GM04504 (cell line): ENCODE data around the gene ZMYND8.
A peak's percentile ranks its signal among the peaks of the same experiment; 100 is the strongest.
"Not testable (repeated sequence)": the region's sequence is repeated elsewhere in the genome, so short reads cannot be mapped to it uniquely, and the experiment has no call there.

Experiments used
- DNase-seq: peaks from one replicate; pipeline ENCODE4 v3.0.0-alpha.2; 2012; ENCODE audit warnings: low read depth

Gene ZMYND8

DNA sequence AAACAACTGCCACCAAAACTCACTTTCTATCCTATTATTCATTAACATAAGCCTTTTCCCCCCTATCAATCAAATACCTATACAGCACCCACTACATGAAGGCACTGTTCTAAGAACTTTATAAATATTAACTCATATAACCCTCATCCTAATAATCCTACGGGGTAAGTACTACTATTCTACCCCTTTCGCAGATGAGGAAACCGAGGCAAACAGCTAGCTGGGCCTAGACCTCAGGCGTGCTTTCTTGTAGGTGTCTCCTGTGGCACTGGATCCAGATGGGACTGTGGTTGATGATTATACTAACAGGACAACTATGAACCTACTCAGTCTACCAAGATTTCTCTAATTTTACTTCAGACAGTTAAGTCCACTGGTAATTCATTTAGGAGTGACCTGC, 131.6 kb downstream of the ZMYND8 start:
- DNase-seq: no peak

DNA sequence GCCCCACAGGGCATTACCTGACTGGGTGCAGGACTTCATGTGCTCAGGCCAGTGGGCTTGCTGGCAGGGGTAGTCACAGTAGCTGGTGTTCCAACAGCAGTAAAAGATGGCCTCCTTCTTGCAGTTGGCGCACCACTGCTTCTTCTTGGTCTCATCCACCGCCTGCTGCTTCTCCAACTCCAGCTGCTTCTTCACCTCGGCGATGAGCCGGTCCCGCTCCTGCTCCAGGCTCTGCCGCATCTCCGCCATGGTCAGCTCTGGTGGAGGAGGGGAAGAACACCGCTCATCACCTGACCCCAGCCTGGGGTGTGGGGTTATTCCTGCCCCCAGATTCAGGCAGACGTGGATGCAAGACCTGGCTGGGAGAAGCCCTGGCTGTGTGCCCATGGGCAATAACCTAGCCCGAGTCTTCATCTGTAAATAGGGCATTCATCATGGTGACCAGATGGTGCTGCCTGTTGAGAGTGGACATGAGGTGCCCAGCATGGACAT, 132.2 kb downstream of the ZMYND8 start:
- no peak for DNase-seq

DNA sequence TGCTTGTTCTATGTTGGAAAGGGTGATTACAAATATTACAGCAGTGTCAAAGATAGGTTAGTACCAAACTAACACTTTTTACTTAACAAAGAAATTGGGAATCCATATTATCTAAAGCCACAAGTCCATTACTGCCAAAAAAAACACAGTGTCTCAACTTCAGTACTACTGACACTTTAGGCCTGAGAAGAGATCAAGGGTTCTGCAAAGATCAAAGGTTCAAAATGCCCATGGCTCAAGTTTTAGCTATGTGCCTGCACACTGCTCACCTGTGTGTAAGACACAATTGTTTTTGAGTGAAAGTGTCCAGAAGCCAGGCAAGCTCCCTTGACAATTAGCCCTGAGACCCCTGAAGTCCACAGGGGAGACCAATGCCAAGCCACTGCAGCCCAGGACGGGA, 132.6 kb downstream of the ZMYND8 start:
- no peak for DNase-seq

DNA sequence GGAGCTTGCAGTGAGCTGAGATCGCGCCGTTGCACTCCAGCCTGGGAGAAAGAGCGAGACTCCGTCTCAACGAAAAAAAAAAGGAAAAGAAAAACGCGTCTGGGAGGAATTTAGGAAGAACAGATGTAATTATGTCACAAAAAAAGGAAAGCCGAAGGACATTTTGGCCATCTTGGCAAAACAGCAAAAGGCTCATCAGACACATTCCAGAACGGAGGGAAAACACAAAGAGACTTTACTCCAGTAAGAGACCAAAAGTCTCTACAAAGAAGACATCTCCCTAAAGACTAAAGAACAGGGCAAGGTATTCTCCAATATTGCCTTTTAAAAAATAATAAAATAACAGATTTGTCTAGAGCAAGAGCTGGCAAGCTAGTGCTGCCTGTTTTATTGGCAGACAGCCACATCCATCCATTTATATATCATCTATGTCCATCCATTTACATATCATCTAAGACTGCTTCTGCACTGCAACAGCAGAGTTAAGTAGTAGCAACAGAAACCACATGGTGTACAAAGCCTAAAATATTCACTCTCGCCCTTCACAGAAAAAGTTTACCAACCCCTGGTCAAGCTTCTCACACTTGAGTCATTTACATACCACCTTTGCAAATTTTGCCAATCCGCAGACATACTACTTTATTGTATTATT, 133.9 kb downstream of the ZMYND8 start:
- no peak for DNase-seq

DNA sequence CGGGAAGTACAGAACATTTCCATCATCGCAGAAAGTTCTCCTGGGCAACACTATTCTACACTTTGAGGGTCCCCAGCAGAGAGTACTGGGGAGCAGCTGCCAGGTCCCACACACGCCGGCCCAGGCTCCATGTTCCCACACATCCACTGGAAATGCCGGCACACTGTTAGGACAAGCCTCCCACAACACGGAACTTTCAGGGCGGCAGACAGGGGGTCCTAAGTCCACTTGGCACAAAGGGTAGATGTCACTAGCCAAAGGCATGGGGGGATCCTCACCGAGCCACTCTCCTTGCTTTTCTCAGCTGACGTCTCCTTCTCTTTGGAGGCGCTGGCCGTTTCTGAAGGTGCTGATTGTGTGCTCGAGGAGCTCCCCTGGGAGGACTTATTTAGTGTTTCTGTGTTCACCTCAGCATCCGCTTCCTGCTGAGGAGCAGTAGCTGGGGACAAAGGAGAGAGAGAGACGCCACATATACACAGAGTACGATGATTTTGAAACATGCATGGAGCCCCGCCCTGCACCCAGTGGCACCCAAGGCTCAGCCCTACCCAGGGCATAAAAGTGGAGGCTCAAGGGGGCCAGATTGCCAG, 135.4 kb downstream of the ZMYND8 start:
- no peak for DNase-seq

DNA sequence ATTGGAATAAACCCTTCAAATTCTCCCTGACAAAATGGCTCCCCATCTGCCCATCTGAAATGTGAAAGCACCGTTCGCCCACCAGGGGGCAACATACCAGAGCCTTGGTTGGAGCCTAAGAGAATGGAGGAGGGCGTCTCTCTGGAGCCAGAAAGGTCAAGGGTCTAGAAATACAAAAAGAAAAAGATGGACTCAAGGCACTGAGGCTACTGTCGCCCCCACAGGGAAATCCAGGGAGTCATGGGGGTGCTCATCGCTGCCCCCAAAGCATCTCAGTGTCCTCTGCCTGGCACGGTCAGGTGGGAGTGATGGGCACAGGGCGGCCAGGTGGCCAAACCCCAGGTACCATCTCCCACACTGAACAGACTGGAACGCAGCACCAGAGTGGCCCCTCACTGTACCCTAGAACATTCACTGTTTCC, 136.3 kb downstream of the ZMYND8 start:
- DNase-seq: peak; percentile 3

DNA sequence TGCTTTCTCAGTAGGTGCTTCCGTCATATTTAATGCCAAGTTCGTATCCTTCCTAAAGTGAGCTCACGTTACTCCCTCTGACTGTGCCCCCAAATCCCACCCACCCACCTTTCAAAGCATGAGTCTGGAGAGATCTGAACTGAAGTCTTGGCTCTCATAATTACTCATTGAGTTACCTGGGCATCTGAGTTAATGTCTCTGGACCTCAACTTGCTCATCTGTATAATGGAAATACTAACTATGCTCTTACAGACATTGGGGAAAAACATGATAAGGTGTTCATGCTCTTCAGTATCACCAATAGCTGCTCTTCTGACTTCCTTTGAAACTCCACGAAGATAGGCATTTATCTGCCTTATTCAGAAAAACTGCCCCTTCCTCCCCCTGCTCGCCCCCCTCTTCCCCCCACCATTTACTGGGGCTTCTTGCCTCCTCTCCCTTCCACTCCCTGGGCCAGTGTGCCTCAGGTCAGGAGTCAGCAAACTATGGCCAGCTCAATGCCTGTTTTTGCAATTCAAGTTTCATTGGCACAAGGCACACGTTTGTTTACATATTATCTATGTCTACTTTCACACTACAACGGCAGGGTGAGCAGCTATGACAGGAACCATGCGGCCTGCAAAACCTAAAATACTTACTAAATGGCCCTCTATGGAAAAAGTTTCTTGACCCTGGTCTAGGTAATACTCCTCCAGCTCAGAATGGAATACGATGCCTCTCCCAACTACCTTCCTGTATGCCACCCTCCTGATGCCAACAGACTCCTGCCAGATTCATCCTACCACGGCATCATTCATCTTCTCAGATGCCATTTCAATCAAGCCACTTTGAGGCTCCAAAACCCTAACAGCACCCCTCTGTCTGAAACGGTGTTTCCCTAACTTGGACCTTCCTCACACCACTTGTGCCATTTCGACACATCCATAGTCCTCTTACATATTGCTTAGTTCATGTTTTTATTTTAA, 138.7 kb downstream of the ZMYND8 start:
- DNase-seq: no peak

DNA sequence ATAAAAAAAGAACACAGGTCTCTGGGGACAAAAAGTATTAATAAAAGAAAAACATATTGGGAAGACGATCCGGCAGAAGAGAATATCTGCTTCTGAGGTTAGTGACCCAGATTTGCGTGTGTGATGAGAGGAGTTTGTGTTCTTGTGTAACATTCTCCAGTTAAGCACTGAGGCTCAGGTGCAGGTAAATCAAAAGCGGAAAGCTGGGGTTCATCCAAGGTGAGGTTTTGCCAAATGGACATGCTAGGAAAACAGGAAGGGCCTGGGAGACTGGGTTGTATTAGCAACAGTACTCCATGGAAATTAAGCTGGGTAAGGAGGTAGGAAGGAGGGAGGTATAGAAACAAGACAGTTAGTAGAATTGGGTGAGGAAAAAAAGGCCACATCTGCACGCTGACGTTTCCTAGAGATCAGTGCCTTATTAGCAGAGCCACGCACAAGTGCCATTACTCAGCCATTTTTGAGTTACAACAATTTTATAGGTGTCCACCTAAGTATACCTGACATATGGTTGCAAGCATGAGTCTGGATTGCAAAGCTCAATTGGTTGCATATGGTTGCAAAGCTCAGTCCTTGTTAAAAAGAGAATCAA, 139.6 kb downstream of the ZMYND8 start:
- no peak for DNase-seq

DNA sequence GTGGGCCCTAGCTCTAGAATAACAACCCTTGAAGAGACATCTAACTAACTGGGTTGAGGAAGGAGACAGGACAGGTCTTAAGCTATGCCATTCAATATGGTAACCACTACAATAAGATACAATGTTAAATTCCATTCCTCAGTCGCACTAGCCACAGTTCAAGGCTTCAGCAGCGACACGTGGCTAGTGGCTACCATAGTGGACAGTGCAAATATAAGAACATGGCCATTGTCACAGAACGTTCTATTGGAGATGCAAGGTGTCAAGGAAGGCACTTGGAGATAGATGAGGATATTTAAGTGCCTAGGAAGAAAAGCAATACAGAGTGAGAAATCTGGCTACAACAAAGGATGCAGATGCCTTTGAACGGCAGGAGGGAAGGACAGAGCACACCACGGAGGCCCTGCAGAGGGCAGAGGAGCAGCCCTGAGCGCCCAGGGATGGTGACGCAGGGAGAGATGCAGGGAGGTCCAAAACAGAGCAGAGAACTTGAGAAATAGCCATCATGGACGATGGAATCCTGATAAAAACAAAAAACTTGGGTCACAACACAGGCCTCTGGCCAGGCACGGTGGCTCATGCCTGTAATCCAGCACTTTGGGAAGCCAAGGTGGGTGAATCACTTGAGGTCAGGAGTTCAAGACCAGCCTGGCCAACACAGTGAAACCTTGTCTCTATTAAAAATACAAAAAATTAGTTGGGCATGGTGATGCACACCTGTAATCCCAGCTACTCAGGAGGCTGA, 140.7 kb downstream of the ZMYND8 start:
- no peak for DNase-seq

DNA sequence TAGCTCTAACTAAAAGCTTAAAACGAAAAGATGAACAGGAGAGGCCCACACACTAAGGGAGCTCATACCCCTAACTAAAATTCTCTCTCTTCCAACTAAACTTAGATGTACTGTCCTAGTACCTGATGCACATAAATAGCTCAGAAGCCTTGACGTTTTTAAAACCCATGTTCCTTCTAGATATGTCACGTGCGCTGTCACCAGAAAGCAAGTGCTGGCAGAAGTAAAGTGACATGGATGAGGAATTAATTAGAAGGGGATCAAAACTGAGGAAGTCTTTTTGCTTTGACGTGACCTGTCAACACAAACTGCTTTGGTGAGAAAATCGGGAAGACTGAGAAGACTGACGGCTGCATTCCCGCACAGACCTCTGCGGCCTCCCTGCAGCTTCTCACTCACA, 142.5 kb downstream of the ZMYND8 start:
- no peak for DNase-seq

DNA sequence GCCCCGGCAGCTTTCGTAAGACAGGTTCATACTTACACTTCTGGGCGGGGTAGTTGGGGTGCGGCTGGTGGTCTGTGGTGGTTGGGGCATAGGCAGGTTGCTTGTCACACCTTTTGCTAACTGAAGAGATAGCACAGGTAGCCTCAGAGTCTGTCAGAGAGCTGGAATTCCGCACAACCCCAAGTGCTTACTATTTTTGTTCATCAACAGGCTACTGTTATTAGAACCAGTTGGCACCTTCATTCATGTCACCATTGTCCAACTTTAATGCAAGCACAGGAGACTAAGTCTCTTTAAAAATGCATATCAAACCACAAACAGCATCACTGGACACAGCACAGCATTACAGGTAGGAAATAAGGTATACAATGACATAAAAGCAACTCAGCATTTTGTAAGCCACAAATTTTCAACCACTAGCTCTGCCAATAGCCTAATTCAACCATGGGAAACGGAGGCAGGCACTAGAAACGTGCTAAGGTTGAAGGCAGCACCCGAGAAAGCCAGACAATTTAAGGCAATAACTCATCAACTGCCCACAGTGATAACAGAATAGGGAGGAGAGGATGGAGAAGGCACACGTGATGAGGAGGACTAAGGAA, 143.8 kb downstream of the ZMYND8 start:
- DNase-seq: no peak

DNA sequence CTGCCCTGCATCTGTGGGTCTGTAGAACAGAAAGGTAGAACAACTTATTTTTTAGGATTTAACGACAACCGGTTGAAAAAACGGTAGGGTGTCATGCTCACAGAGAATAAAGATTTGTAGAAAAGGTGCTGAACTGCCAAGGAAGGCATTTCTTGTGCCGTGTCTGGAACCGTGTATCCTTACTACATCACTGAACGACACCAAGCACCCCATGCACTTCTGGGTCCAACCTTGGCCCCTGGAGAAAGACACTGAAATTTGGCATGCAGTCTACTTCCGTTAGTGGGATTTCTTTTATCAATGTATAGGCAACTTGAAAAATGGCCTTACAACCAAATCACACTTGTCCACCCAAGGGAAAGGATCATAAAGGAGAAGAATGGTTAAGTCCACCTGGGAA, 145.5 kb downstream of the ZMYND8 start:
- DNase-seq: no peak

DNA sequence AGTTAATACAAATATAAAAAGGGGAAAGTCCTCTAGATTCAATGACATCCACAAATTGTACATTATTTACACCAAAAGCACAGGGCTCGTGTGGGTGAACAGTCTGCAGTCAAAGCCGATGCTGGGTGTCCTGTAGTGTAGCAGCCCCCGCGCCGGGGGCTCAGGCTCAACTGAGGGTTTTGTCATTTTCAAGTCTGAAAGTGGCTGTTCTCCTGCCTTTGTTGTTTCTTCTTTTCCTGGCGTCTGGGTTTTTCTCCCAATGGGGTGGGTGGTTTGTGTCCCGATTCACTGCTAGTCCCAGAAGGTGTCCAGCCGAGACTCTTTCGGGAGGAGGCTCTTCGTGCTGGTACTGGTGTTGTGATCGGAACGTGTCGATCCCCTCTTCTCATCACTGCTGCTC, 146.0 kb downstream of the ZMYND8 start:
- no peak for DNase-seq

DNA sequence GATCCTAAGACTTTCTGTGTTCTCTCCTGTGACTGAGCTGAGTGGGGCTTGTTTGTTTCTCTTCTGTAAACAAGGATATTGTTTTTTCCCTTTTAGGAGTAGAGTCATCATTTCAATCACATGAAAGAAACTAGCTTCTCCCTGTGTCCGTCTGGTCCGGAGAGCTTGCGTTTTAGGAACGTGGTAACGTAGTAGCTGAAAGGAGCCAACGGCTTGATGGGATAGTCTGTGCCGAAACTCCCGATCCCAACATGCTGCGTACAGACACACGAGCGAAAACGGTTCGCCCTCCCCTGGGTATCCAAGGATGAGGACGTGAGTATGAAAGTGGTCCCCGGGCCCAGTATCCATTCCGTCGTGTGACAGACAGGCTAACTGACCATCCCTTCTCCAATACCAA, 146.5 kb downstream of the ZMYND8 start:
- no peak for DNase-seq

DNA sequence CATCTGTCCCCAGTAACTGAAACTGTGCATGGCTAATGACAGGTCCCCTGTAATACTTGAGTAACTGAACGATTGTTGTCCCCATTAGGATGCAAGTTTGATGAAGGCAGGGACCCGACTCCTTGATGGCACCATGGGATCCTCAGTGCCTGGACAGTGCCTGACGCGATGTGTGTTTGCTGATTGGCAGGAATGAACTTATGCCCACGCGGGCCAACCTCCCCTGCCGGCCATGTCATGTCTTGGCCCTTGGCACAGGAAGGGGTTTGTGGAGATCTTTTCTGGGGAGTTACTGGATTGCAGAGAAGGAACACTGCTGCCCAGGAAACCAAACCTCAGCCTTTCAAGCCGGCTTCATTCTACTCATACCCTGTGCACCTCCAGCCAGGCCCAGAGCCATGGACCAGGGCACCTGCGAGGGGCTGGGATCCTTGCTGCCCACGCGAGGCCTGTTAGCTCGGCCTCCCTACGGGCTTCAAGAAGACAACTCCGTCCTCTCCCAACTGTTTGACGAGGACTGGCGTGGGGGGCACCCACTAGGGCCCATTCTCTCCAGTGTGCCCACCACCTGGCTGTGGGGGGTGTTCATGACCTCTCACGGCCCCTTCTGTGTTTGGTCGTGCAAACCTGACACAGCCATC, 147.8 kb downstream of the ZMYND8 start:
- no peak for DNase-seq

DNA sequence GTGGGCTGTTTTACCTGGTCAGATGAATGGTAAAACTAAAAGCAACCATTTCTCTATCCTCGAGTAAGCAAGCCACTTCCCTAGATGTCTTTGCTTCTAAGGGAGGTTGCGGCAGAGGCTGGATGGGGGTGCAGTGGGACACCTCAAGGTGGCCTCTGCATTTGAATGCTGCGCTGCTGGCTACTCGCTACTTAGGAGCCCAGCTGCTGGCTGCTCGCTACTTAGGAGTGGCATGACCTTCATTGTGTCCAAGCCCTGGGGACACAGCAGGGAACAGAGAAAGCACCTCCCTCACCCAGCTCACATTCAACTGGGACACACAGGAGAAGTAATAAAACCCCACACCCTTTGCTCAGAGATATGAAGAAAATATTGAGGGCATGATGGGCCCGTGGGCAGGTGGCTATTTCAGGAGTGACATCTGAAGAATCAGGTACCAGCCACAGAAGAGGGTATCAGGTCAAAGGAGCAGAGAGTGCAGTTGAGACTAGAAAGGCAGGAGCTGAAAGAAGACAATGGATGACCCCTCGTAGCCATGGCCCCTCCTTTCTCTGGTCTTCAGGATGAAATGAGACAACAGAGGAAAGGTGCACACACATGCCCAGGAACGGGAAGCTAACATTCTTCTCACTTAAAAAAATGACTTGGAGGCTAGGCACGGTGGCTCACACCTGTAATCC, 149.4 kb downstream of the ZMYND8 start:
- DNase-seq: no peak

DNA sequence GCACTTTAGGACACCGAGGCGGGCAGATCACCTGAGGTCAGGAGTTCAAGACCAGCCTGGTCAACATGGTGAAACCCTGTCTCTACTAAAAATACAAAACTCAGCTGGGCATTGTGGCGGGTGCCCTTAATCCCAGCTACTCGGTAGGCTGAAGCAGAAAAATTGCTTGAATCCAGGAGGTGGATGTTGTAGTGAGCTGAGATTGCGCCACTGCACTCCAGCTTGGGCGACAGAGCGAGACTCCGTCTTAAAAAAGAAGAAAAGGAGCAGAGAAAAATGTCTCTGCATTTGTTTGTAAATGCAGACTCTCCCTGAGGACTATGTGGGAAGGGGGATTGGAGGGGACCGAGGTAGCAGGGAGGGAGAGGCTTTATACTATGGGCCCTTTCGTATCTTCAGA, 149.9 kb downstream of the ZMYND8 start:
- DNase-seq: not testable (repeated sequence)

DNA sequence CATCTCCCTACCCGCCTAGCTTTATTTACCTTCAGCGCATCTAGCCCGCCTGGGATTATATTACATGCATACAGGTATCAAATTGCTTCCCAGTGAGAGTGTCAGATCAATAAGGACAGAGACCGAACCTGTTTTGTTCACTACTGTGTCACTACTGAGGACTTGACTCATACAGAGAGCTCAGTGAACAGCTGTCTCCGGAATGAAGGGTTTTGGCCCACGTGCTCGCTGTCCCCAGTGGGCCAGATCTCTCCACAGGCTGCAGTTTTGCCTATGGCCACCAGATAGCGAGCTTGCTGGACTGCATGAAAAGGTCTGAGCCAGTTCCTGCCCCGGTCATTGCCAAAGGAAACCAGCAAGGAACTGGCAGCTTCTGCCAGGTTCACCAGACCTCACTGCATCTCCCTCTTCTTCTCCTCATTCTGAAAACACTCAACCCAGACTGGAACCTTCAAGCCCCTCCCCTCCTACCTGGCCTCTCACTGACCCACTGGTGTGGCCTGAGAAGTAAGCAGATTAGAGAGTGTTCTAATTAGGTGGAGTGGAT, 150.8 kb downstream of the ZMYND8 start:
- DNase-seq: peak; percentile 43

DNA sequence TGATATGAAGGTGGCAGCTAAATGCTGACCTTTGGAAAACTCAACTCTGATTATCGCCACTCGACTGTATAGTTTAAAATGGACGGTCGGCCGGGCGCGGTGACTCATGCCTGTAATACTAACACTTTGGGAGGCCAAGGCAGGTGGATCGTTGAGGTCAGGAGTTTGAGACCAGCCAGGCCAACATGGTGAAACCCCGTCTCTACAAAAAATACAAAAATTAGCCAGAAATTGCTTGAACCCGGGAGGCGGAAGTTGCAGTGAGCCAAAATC, 151.7 kb downstream of the ZMYND8 start:
- not testable (repeated sequence) for DNase-seq
